ENCODE results near the gene TBCCD1.

TBCCD1 gene

GRCh38 chr3:186526256-186526606, 40.9 kb downstream of the TBCCD1 start:
- H3K36me3 ChIP-seq = no peaks in the 10 kb centered on the region
- H3K27me3 ChIP-seq = no peaks in the 10 kb centered on the region
- H3K27ac ChIP-seq = no peak overlapping the region
- no peak for DNase-seq
- no peaks in the 10 kb centered on the region for H3K9me3 ChIP-seq
- H3K4me3 ChIP-seq = no peak overlapping the region
- TF ChIP-seq CTCF (IDR thresholded peaks at IDR 0.05) = no peak
- no peaks in the 10 kb centered on the region for H3K4me1 ChIP-seq
- intact Hi-C loops (cut with DNase I; ENCODE audit: low total_unique reads) = no loop called here

- no peak for DNase-seq
- Histone ChIP-seq H3K27me3 (no peaks in the 10 kb centered on the region), H3K4me1 (no peaks in the 10 kb centered on the region), H3K27ac (no peak overlapping the region), H3K36me3 (no peaks in the 10 kb centered on the region), H3K4me3 (no peak overlapping the region), H3K9me3 (no peaks in the 10 kb centered on the region)
- intact Hi-C loops (cut with DNase I; ENCODE audit: low total_unique reads) = no loop called here
- no peak for TF ChIP-seq CTCF (IDR thresholded peaks at IDR 0.05)
Observed at GRCh38 chr3:186525369-186526255, 41.5 kb downstream of the TBCCD1 start.

- intact Hi-C loops (cut with DNase I; ENCODE audit: low total_unique reads) = no loop called here
- no peaks in the 10 kb centered on the region for H3K9me3 ChIP-seq
- no peak for TF ChIP-seq CTCF (IDR thresholded peaks at IDR 0.05)
Observed at GRCh38 chr3:186524616-186525015, 42.5 kb downstream of the TBCCD1 start.

GRCh38 chr3:186523434-186523833, 43.7 kb downstream of the TBCCD1 start:
- Histone ChIP-seq H3K27me3 (no peaks in the 10 kb centered on the region), H3K4me1 (no peaks in the 10 kb centered on the region), H3K4me3 (no peak overlapping the region), H3K36me3 (no peaks in the 10 kb centered on the region), H3K9me3 (no peaks in the 10 kb centered on the region), H3K27ac (no peak overlapping the region)
- DNase-seq = no peak
- TF ChIP-seq CTCF (IDR thresholded peaks at IDR 0.05) = no peak
- intact Hi-C loops (cut with DNase I; ENCODE audit: low total_unique reads) = no loop called here

More at GRCh38 chr3:186524616-186525015, 42.5 kb downstream of the TBCCD1 start:
- H3K36me3 ChIP-seq = no peaks in the 10 kb centered on the region
- no peaks in the 10 kb centered on the region for H3K27me3 ChIP-seq
- no peak overlapping the region for H3K4me3 ChIP-seq
- H3K27ac ChIP-seq = no peak overlapping the region
- no peaks in the 10 kb centered on the region for H3K4me1 ChIP-seq
- no peak for DNase-seq

- no peak for DNase-seq
- Histone ChIP-seq H3K27ac (no peak overlapping the region), H3K9me3 (no peaks in the 10 kb centered on the region), H3K36me3 (no peaks in the 10 kb centered on the region), H3K4me3 (no peak overlapping the region), H3K4me1 (no peaks in the 10 kb centered on the region), H3K27me3 (no peaks in the 10 kb centered on the region)
- intact Hi-C loops (cut with DNase I; ENCODE audit: low total_unique reads) = no loop called here
- TF ChIP-seq CTCF (IDR thresholded peaks at IDR 0.05) = no peak
Observed at GRCh38 chr3:186523022-186523421, 44.1 kb downstream of the TBCCD1 start.
